ENCODE data around the gene ABHD16B.

ABHD16B gene

GRCh38 chr20:63835021-63835858 lies 26.1 kb upstream of the ABHD16B start:
- TF ChIP-seq, protein P1, sequence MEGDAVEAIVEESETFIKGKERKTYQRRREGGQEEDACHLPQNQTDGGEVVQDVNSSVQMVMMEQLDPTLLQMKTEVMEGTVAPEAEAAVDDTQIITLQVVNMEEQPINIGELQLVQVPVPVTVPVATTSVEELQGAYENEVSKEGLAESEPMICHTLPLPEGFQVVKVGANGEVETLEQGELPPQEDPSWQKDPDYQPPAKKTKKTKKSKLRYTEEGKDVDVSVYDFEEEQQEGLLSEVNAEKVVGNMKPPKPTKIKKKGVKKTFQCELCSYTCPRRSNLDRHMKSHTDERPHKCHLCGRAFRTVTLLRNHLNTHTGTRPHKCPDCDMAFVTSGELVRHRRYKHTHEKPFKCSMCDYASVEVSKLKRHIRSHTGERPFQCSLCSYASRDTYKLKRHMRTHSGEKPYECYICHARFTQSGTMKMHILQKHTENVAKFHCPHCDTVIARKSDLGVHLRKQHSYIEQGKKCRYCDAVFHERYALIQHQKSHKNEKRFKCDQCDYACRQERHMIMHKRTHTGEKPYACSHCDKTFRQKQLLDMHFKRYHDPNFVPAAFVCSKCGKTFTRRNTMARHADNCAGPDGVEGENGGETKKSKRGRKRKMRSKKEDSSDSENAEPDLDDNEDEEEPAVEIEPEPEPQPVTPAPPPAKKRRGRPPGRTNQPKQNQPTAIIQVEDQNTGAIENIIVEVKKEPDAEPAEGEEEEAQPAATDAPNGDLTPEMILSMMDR (IDR thresholded peaks at IDR 0.05; ENCODE audit: low read depth, low read length) = no peak
- H3K4me3 ChIP-seq (ENCODE audit: low read depth, low read length) = no peak overlapping the region

DNA sequence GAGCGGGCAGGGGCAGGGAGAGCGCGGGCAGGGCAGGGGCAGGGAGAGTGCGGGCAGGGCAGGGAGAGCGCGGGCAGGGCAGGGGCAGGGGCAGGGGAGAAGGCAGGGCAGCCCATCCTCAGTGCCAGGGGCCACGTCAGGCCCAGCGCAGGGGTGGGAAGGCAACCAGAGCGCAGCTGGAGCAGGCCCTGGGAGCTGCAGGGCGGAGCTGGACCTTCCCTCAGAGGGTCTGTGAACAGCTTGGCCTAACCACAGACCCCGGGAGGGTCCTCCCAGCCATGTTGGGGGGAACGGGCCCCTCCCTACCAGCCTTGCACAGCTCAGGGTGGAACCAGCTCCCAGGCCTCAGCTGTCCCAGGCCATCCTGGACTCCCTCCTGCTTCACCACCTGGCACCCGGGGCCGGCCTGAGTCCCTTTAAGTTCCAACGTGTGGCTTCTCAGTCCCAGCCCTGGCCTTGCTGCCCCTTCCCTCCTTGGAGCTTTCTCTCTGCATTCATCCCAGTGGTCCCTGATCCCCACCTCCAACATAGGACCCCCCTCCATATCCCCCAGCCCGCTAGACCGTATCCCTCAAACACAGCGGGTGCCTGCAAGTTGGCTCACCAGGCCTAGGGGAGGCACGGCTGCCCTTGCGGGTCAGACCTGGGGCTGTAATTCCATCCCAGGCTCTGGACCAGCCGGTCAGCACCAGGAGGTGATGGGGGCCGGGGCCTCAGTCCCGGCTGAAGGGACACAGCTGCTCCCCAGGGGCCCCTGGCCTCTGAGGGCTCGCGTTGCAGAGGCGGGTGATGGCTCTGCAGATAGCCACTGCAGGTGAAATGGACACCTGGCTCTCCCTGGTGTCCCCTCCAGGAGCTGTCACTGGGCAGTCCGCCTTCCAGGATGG lies 24.6 kb upstream of the ABHD16B start:
- TF ChIP-seq, protein P1 (IDR thresholded peaks at IDR 0.05; ENCODE audit: low read depth, low read length) = no peak
- no peak overlapping the region for H3K4me3 ChIP-seq (ENCODE audit: low read depth, low read length)

DNA sequence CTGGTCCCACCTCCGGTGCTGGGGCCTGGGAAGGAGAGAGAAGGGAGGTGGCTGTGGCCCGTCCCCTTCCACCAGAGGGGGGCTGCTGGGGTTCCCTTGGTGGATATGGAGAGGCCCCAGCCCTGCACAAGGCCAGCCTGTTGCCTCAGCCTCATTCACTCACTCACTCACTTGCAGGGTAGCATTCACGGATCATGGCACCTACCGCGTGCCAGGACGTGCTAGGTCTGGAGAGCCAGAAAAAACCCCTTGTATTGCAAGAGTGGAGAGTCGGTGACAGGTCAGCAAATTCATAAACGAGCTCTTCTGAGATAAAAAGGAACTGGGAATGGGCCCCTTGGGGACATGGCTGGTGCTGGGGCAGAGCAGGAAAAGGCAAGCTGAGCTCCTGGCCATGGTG lies 23.8 kb upstream of the ABHD16B start:
- TF ChIP-seq, protein P1 (IDR thresholded peaks at IDR 0.05; ENCODE audit: low read depth, low read length) = no peak

DNA sequence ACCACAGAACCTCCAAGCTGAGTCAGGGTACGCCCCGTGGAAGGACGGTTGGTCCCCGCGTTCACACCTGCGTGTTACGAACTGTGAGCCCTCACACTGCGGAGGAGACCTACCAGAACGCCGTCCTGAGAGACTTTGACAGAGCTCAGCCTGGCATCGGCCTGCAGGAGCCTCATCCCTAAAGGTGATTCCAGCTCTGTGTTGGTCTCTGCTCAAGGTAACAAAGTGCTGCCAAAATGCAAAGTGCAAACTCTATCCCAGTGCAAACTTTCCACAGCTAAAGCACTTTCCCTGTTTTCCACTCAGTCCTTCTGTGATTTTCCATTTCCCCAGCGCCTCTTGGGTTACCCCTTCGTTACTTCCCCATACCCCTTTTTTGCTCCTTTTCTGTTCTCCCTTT lies 21.7 kb upstream of the ABHD16B start:
- no peak overlapping the region for H3K4me3 ChIP-seq (ENCODE audit: low read depth, low read length)
- TF ChIP-seq, protein P1 (IDR thresholded peaks at IDR 0.05; ENCODE audit: low read depth, low read length) = no peak

More for the DNA sequence above, 23.8 kb upstream of the ABHD16B start:
- H3K4me3 ChIP-seq (ENCODE audit: low read depth, low read length) = no peak overlapping the region

- H3K4me3 ChIP-seq (ENCODE audit: low read depth, low read length) = no peak overlapping the region
- TF ChIP-seq, protein P1 (IDR thresholded peaks at IDR 0.05; ENCODE audit: low read depth, low read length) = no peak
Measured at GRCh38 chr20:63840405-63840828, 20.9 kb upstream of the ABHD16B start.

- H3K4me3 ChIP-seq (ENCODE audit: low read depth, low read length) = no peak overlapping the region
- TF ChIP-seq, protein P1 (IDR thresholded peaks at IDR 0.05; ENCODE audit: low read depth, low read length) = no peak
Measured at GRCh38 chr20:63842258-63842657, 19.0 kb upstream of the ABHD16B start.

All from WI38 (cell line).